HCT116 (cell line): ENCODE results near the gene COBLL1. TPM values are rescaled to one million over a fixed set of nuclear protein-coding genes. Genes with fewer than 3 reads are reported as not detected.

ENCODE experiments used
- ATAC-seq: fragments of 200-7000 bp; cut with Tn5 transposase; 2 replicates; pipeline ENCODE4 v1.9.1; 2020; ENCODE audit warnings: mild to moderate bottlenecking, moderate library complexity
- BruUV-seq: library from RNA; stranded (reverse); fragments of 400-500 nt; replicated peaks from 2 replicates; lab custom pipeline; 2021; lab: Mats Ljungman, UMichigan
- CTCF ChIA-PET: fragments of 300-600 bp; sonication (Branson Sonifier 250); formaldehyde crosslinking; loops from one replicate; lab custom pipeline; 2021; ENCODE audit warnings: antibody characterized with exemption; lab: Charles Lee
- POLR2A ChIA-PET: fragments of 300-600, 350-600 bp; sonication (Branson Sonifier 250); formaldehyde crosslinking; loops from one replicate; lab custom pipeline; 2021; ENCODE audit warnings: antibody characterized with exemption; lab: Charles Lee
- RAD21 ChIA-PET, 2 experiments: fragments of 300-600 bp; sonication (Branson Sonifier 250); formaldehyde crosslinking; loops; one replicate each; lab custom pipeline; 2023; ENCODE audit warnings: low total read pairs in 2 of 2; ENCODE audit not compliant: uncharacterized antibody in 2 of 2, unreplicated experiment in 2 of 2, low non-redundant PET in 1 of 2; lab: Charles Lee
- DNase-seq: peaks from one replicate; pipeline ENCODE4 v3.0.0-alpha.2; 2010; ENCODE audit warnings: low read depth, low spot score
- H2AFZ ChIP-seq: fragments of 200-600 bp; shearing (Covaris generic), sonication (generic); 2 replicates; pipeline ENCODE4 v1.6.1; 2017; ENCODE audit warnings: low read depth, mixed run types, mixed read lengths, antibody characterized with exemption, low read length; ENCODE audit not compliant: poor library complexity, severe bottlenecking
- H3K27ac ChIP-seq: 2 replicates; pipeline ENCODE4 v1.5.1; 2012; ENCODE audit warnings: low read depth, low read length
- H3K27me3 ChIP-seq: fragments of 200-600 bp; sonication (generic); 2 replicates; pipeline ENCODE4 v1.6.1; 2016; ENCODE audit warnings: mixed run types, low read length, mixed read lengths; ENCODE audit not compliant: insufficient read depth
- H3K36me3 ChIP-seq, 2 experiments: fragments of 200-500 bp in 1 of 2; fragments of 200-600 bp in 1 of 2; sonication (Bioruptor generic) in 1 of 2; sonication (generic) in 1 of 2; 2 replicates each; pipeline versions ENCODE4 v1.5.1 to v1.6.1; 2014 to 2016; ENCODE audit warnings: low read length in 2 of 2, inconsistent platforms in 1 of 2, mixed read lengths in 1 of 2, mixed run types in 1 of 2; ENCODE audit not compliant: insufficient read depth in 2 of 2, control insufficient read depth in 1 of 2
- H3K4me1 ChIP-seq, 2 experiments: fragments of 200-600 bp in 1 of 2; sonication (generic) in 1 of 2; 2 replicates each; pipeline versions ENCODE4 v1.5.1 to v1.6.1; 2012 to 2017; ENCODE audit warnings: low read length in 2 of 2, inconsistent platforms in 1 of 2, mild to moderate bottlenecking in 1 of 2, mixed read lengths in 1 of 2, mixed run types in 1 of 2, moderate library complexity in 1 of 2; ENCODE audit not compliant: insufficient read depth in 2 of 2, control insufficient read depth in 1 of 2
- H3K4me2 ChIP-seq: fragments of 200-600 bp; sonication (generic); 2 replicates; pipeline ENCODE4 v1.6.1; 2017; ENCODE audit warnings: mixed run types, low read length, mixed read lengths
- H3K4me3 ChIP-seq, 2 experiments: fragments of 200-600 bp in 1 of 2; sonication (generic) in 1 of 2; replicated peaks in 1 of 2; 2 replicates each; pipeline ENCODE4 v1.5.1; 2011 to 2016; ENCODE audit warnings: low read length in 2 of 2, control low read depth in 1 of 2, low read depth in 1 of 2, mild to moderate bottlenecking in 1 of 2, mixed read lengths in 1 of 2, mixed run types in 1 of 2
- H3K79me2 ChIP-seq: fragments of 200-600 bp; sonication (generic); 2 replicates; pipeline ENCODE4 v1.6.1; 2017; ENCODE audit warnings: mild to moderate bottlenecking, mixed run types, low read length, moderate library complexity, mixed read lengths; ENCODE audit not compliant: insufficient read depth
- H3K9ac ChIP-seq: fragments of 200-600 bp; sonication (generic); 2 replicates; pipeline ENCODE4 v1.6.1; 2016; ENCODE audit warnings: low read length, mixed read lengths
- H3K9me2 ChIP-seq: fragments of 200-600 bp; sonication (generic), shearing (Covaris generic); 2 replicates; pipeline ENCODE4 v1.6.1; 2017; ENCODE audit warnings: mixed run types, mild to moderate bottlenecking, moderate library complexity; ENCODE audit not compliant: insufficient read depth
- H3K9me3 ChIP-seq, 2 experiments: fragments of 200-500 bp in 1 of 2; fragments of 200-600 bp in 1 of 2; sonication (Bioruptor generic) in 1 of 2; sonication (generic) in 1 of 2; 2 replicates each; pipeline ENCODE4 v1.6.1; 2014 to 2017; ENCODE audit warnings: low read length in 2 of 2, mixed read lengths in 2 of 2, inconsistent platforms in 1 of 2, low read depth in 1 of 2, mild to moderate bottlenecking in 1 of 2, mixed run types in 1 of 2, moderate library complexity in 1 of 2; ENCODE audit not compliant: control insufficient read depth in 1 of 2, insufficient read depth in 1 of 2
- H4K20me1 ChIP-seq: fragments of 200-600 bp; sonication (generic), shearing (Covaris generic); 2 replicates; pipeline ENCODE4 v1.6.1; 2017; ENCODE audit warnings: mixed run types, mild to moderate bottlenecking, moderate library complexity; ENCODE audit not compliant: insufficient read depth
- CBX3 ChIP-seq: IDR thresholded peaks from 2 replicates; pipeline ENCODE4 v1.6.1; 2012; ENCODE audit warnings: low read depth
- ELF1 ChIP-seq: IDR thresholded peaks from 2 replicates; pipeline ENCODE4 v1.6.1; 2012; ENCODE audit warnings: low read depth, borderline replicate concordance
- EZH2 ChIP-seq: fragments of 200-600 bp; sonication (generic); IDR thresholded peaks from 2 replicates; pipeline ENCODE4 v1.6.1; 2017; ENCODE audit warnings: antibody characterized with exemption, mixed run types
- EZH2phosphoT487 ChIP-seq: fragments of 200-600 bp; IDR thresholded peaks from 2 replicates; pipeline ENCODE4 v1.6.1; 2018; ENCODE audit warnings: antibody characterized with exemption, borderline replicate concordance
- FOSL1 ChIP-seq: IDR thresholded peaks from 2 replicates; pipeline ENCODE4 v1.6.1; 2012; ENCODE audit warnings: low read depth
- RAD21 ChIP-seq: IDR thresholded peaks from 2 replicates; pipeline ENCODE4 v1.6.1; 2012; ENCODE audit warnings: low read depth, mild to moderate bottlenecking
- SRF ChIP-seq: IDR thresholded peaks from 2 replicates; pipeline ENCODE4 v1.6.1; 2012; ENCODE audit warnings: low read depth
- TCF7L2 ChIP-seq: IDR thresholded peaks from 2 replicates; pipeline ENCODE4 v1.7.0; 2011; ENCODE audit warnings: borderline replicate concordance, inconsistent platforms; ENCODE audit not compliant: insufficient read depth, insufficient read length; ENCODE audit errors: extremely low read depth
- YY1 ChIP-seq: IDR thresholded peaks from 2 replicates; pipeline ENCODE4 v1.6.1; 2011; ENCODE audit warnings: low read length, low read depth, moderate library complexity, mild to moderate bottlenecking; ENCODE audit not compliant: insufficient replicate concordance; ENCODE audit errors: extremely low read depth
- ZBTB33 ChIP-seq: IDR thresholded peaks from 2 replicates; pipeline ENCODE4 v1.6.1; 2011; ENCODE audit warnings: mild to moderate bottlenecking, low read length, moderate library complexity; ENCODE audit not compliant: insufficient replicate concordance; ENCODE audit errors: extremely low read depth
- ZFX ChIP-seq: fragments of 450-650 bp; IDR thresholded peaks from 2 replicates; pipeline ENCODE4 v1.6.1; 2017
- intact Hi-C: fragments of 100-400 bp; cut with micrococcal nuclease; formaldehyde crosslinking; loops from 2 replicates; pipeline ENCODE4 v1.10.0; 2022
- total RNA-seq: library from RNA; stranded (reverse); gene quantifications from one replicate; pipeline ENCODE4 v1.2.1, GENCODE V29; 2021; ENCODE audit not compliant: unreplicated experiment

The COBLL1 gene
- total RNA-seq, 1 experiment from 2014 or later = 3.6 TPM

GRCh38 chr2:164703915-164704706 lies 137.5 kb downstream of the COBLL1 start:
- Histone ChIP-seq H3K79me2 (no peaks in the 10 kb centered on the region), H3K27me3 (no peaks in the 10 kb centered on the region), H3K9me2 (no peaks in the 10 kb centered on the region), H3K4me1 (no peaks in the 10 kb centered on the region), H3K9me3 (no peaks in the 10 kb centered on the region), H3K36me3 (no peaks in the 10 kb centered on the region), H3K27ac (no peak overlapping the region), H3K4me3 (no peak overlapping the region), H3K9ac (no peak overlapping the region), H4K20me1 (no peaks in the 10 kb centered on the region), H2AFZ (no peak overlapping the region), H3K4me2 (no peak overlapping the region)
- TF ChIP-seq SRF (no peak), YY1 (no peak), RAD21 (no peak)
- ChIA-PET RAD21 (no interaction called here), POLR2A (no interaction called here), CTCF (no interaction called here)
- no TSS peak for BruUV-seq
- DNase-seq (no peak), ATAC-seq (0 out of 2 replicates have a peak, but pooled peaks have one; percentile 46)
- intact Hi-C loops = loop anchor here (2.0 kb wide), 1 partner anchor 57 kb away; no protein-coding TSS in a partner anchor

- Histone ChIP-seq H3K9me3 (no peaks in the 10 kb centered on the region), H3K9ac (no peak overlapping the region), H3K4me2 (no peak overlapping the region), H3K4me1 (no peaks in the 10 kb centered on the region), H3K27me3 (no peaks in the 10 kb centered on the region), H3K4me3 (no peak overlapping the region), H2AFZ (no peak overlapping the region), H4K20me1 (no peaks in the 10 kb centered on the region), H3K79me2 (no peaks in the 10 kb centered on the region), H3K36me3 (no peaks in the 10 kb centered on the region), H3K9me2 (no peaks in the 10 kb centered on the region), H3K27ac (no peak overlapping the region)
- no TSS peak for BruUV-seq
- ChIA-PET RAD21 (no interaction called here), CTCF (no interaction called here), POLR2A (no interaction called here)
- no peak for TF ChIP-seq YY1
- no peak for TF ChIP-seq FOSL1
- TF ChIP-seq ZFX = no peak
- TF ChIP-seq TCF7L2 = no peak
- no peak for TF ChIP-seq CBX3
- no peak for TF ChIP-seq ELF1
- no peak for TF ChIP-seq ZBTB33
- no peak for TF ChIP-seq EZH2
- TF ChIP-seq EZH2phosphoT487 = no peak
- no peak for DNase-seq
- intact Hi-C loops = no loop called here
- no peak for ATAC-seq
Measured at GRCh38 chr2:164701565-164701964, 140.1 kb downstream of the COBLL1 start.
